ENCODE data around the gene USP37. TPM values are rescaled to one million over a fixed set of nuclear protein-coding genes. Genes with fewer than 3 reads are reported as not detected.

USP37 gene
- total and polyA plus RNA-seq, 2 of the 13 experiments (the other 11 are each of a cell fraction or from before 2014, with no cell fraction given), result 6.5 to 30.6 TPM

- no peak for TF ChIP-seq CSRNP2 (CRISPR knock-in tag; conservative IDR thresholded peaks at IDR 0.05; ENCODE audit: low read depth)
- TF ChIP-seq XRCC5 (optimal IDR thresholded peaks at IDR 0.05; ENCODE audit: low read length), result peak; percentile 50
- TF ChIP-seq ZBTB7A (CRISPR knock-in tag; IDR thresholded peaks at IDR 0.05), result peak; percentile 96
- no peak for TF ChIP-seq JDP2 (CRISPR knock-in tag; IDR thresholded peaks at IDR 0.05; ENCODE audit: borderline replicate concordance)
- no peak for TF ChIP-seq ZNF18 (CRISPR knock-in tag; IDR thresholded peaks at IDR 0.05; ENCODE audit: insufficient replicate concordance)
- no peak for TF ChIP-seq ARNTL (CRISPR knock-in tag; IDR thresholded peaks at IDR 0.05)
- TF ChIP-seq NFATC3 (CRISPR knock-in tag; IDR thresholded peaks at IDR 0.05), result no peak
- peak; percentile 69 for TF ChIP-seq SALL1 (CRISPR knock-in tag; IDR thresholded peaks at IDR 0.05)
- no peak; the same call in 1 of the 2 replicates for TF ChIP-seq NR2F6 (IDR thresholded peaks at IDR 0.05)
- TF ChIP-seq NR2F6 (CRISPR knock-in tag; IDR thresholded peaks at IDR 0.05), result peak; percentile 44; the same call in 1 of the 2 replicates
- peak; percentile 49 for TF ChIP-seq ZMYM4 (CRISPR knock-in tag; IDR thresholded peaks at IDR 0.05)
- TF ChIP-seq TRAFD1 (CRISPR knock-in tag; IDR thresholded peaks at IDR 0.05; ENCODE audit: borderline replicate concordance), result no peak
- TF ChIP-seq ZNF589 (CRISPR knock-in tag; conservative IDR thresholded peaks at IDR 0.05), result 0 out of 2 replicates have a peak, but pooled peaks have one; percentile 4
- TF ChIP-seq ZNF792 (CRISPR knock-in tag; IDR thresholded peaks at IDR 0.05), result peak; percentile 53
- no peak for TF ChIP-seq ZNF280B (CRISPR knock-in tag; IDR thresholded peaks at IDR 0.05; ENCODE audit: borderline replicate concordance)
- TF ChIP-seq ZNF275 (CRISPR knock-in tag; IDR thresholded peaks at IDR 0.05; ENCODE audit: borderline replicate concordance), result peak; percentile 63; the same call in 1 of the 2 replicates
- TF ChIP-seq KLF11 (CRISPR knock-in tag; IDR thresholded peaks at IDR 0.05), result 0 out of 2 replicates have a peak, but pooled peaks have one; percentile 15
- TF ChIP-seq PAF1 (CRISPR knock-in tag; IDR thresholded peaks at IDR 0.05), result peak; percentile 93
- TF ChIP-seq CENPT (CRISPR knock-in tag; IDR thresholded peaks at IDR 0.05; ENCODE audit: low read depth), result peak; percentile 13; the same call in 1 of the 2 replicates
- TF ChIP-seq ZSCAN25 (CRISPR knock-in tag; IDR thresholded peaks at IDR 0.05), result peak; percentile 95
Observed at GRCh38 chr2:218406209-218406948, 161.8 kb downstream of the USP37 start (continued).

Measured in HepG2 (cell line).